HepG2 (cell line): ENCODE measurements around the gene ZPR1. TPM values are rescaled to one million over a fixed set of nuclear protein-coding genes. Genes with fewer than 3 reads are reported as not detected.
A peak's percentile ranks its signal among the peaks of the same experiment; 100 is the strongest.

Experiments used
- AGO2 ChIP-seq: fragments of 200-400 bp; formaldehyde crosslinking; optimal IDR thresholded peaks from 2 replicates; pipeline ENCODE3; 2017; ENCODE audit warnings: mild to moderate bottlenecking, low read depth, low read length, moderate library complexity
- CHD4 ChIP-seq: fragments of 200-600 bp; sonication (generic); IDR thresholded peaks from 2 replicates; pipeline ENCODE4 v1.7.0; 2017; ENCODE audit warnings: mild to moderate bottlenecking, low read length, borderline replicate concordance
- DNMT1 ChIP-seq: sonication (generic); formaldehyde crosslinking; IDR thresholded peaks from 2 replicates; pipeline ENCODE4 v1.5.1; 2020; ENCODE audit warnings: mild to moderate bottlenecking, missing genetic modification reagents
- HNF4G ChIP-seq, 2 experiments: sonication (generic) in 1 of 2; formaldehyde crosslinking in 1 of 2; IDR thresholded peaks; 2 replicates each; pipeline versions ENCODE4 v1.4.0 to v1.6.1; 2011 to 2020; ENCODE audit warnings: borderline replicate concordance in 2 of 2, low read depth in 2 of 2, mild to moderate bottlenecking in 2 of 2, low read length in 1 of 2, missing genetic modification reagents in 1 of 2, moderate library complexity in 1 of 2
- JUNB ChIP-seq: sonication (generic); formaldehyde crosslinking; IDR thresholded peaks from 2 replicates; pipeline ENCODE4 v1.8.0; 2022; ENCODE audit warnings: missing genetic modification reagents, mild to moderate bottlenecking, borderline replicate concordance
- MLXIP ChIP-seq: sonication (generic); formaldehyde crosslinking; IDR thresholded peaks from 2 replicates; pipeline ENCODE4 v1.9.0; 2021; ENCODE audit warnings: missing genetic modification reagents, borderline replicate concordance
- PHB2 ChIP-seq: fragments of 450-650 bp; IDR thresholded peaks from 2 replicates; pipeline ENCODE4 v1.6.1; 2018; ENCODE audit not compliant: partially characterized antibody
- RAD21 ChIP-seq: fragments of 450-650 bp; formaldehyde crosslinking; IDR thresholded peaks from 2 replicates; pipeline ENCODE4 v1.5.0; 2020; ENCODE audit warnings: mild to moderate bottlenecking
- RCOR2 ChIP-seq: IDR thresholded peaks from 2 replicates; pipeline ENCODE4 v1.6.1; 2016; ENCODE audit warnings: missing biosample characterization, missing genetic modification reagents
- SIX1 ChIP-seq: sonication (generic); formaldehyde crosslinking; IDR thresholded peaks from 2 replicates; pipeline ENCODE4 v1.4.0; 2020; ENCODE audit warnings: missing genetic modification reagents, borderline replicate concordance
- SP5 ChIP-seq: IDR thresholded peaks from 2 replicates; pipeline ENCODE4 v1.6.1; 2016; ENCODE audit warnings: low read depth, borderline replicate concordance
- TGIF2 ChIP-seq: IDR thresholded peaks from 2 replicates; pipeline ENCODE4 v1.6.1; 2016; ENCODE audit warnings: control low read depth, missing compliant biosample characterization
- ZBTB33 ChIP-seq: sonication (generic); formaldehyde crosslinking; IDR thresholded peaks from 2 replicates; pipeline ENCODE4 v1.4.0; 2020; ENCODE audit warnings: missing genetic modification reagents
- ZGPAT ChIP-seq: IDR thresholded peaks from 2 replicates; pipeline ENCODE4 v1.6.1; 2016; ENCODE audit warnings: mild to moderate bottlenecking
- ZNF207 ChIP-seq: fragments of 450-650 bp; IDR thresholded peaks from 2 replicates; pipeline ENCODE4 v1.6.1; 2016; ENCODE audit warnings: antibody characterized with exemption, borderline replicate concordance
- ZNF704 ChIP-seq: sonication (generic); formaldehyde crosslinking; IDR thresholded peaks from 2 replicates; pipeline ENCODE4 v1.8.1; 2023; ENCODE audit warnings: mild to moderate bottlenecking, inconsistent platforms, moderate library complexity, missing genetic modification reagents, borderline replicate concordance
- ZNF792 ChIP-seq: IDR thresholded peaks from 2 replicates; pipeline ENCODE4 v1.6.1; 2016
- ZNF878 ChIP-seq: sonication (generic); formaldehyde crosslinking; IDR thresholded peaks from 2 replicates; pipeline ENCODE4 v1.8.1; 2023; ENCODE audit warnings: mild to moderate bottlenecking, missing genetic modification reagents, moderate library complexity
- ZSCAN20 ChIP-seq: sonication (generic); formaldehyde crosslinking; IDR thresholded peaks from 2 replicates; pipeline ENCODE4 v1.4.0; 2020; ENCODE audit warnings: missing genetic modification reagents, mild to moderate bottlenecking, borderline replicate concordance
- polyA plus RNA-seq, 8 experiments: library from polyadenylated mRNA; depleted of rRNA in 3 of 8; stranded (reverse) in 7 of 8; unstranded in 1 of 8; fragments of >200 nt; fragmentation: Illumina TruSeq in 4 of 8; extraction: Trizol in 4 of 8; gene quantifications; 2 replicates each; pipeline versions ENCODE4 v1.2.1 to v1.2.3, GENCODE V29; 2011 to 2016; ENCODE audit warnings: low read depth in 4 of 8, missing spikeins in 1 of 8, mixed read lengths in 1 of 8; ENCODE audit not compliant: insufficient read depth in 1 of 8
- total RNA-seq, 5 experiments: library from RNA; depleted of rRNA; stranded (reverse); fragments of >200 nt; fragmentation: Illumina TruSeq; extraction: Trizol; gene quantifications; 2 replicates each; pipeline ENCODE4 v1.2.3, GENCODE V29; 2016; ENCODE audit warnings: low read depth in 1 of 5
- TF ChIP-seq, protein P1 (sequence below): sonication (generic); formaldehyde crosslinking; IDR thresholded peaks from 2 replicates; pipeline ENCODE4 v1.4.0; 2020; ENCODE audit warnings: missing genetic modification reagents

Gene ZPR1
- total and polyA plus RNA-seq, 2 of the 13 experiments (the other 11 are each of a cell fraction or from before 2014, with no cell fraction given): 40.0 to 79.3 TPM

DNA sequence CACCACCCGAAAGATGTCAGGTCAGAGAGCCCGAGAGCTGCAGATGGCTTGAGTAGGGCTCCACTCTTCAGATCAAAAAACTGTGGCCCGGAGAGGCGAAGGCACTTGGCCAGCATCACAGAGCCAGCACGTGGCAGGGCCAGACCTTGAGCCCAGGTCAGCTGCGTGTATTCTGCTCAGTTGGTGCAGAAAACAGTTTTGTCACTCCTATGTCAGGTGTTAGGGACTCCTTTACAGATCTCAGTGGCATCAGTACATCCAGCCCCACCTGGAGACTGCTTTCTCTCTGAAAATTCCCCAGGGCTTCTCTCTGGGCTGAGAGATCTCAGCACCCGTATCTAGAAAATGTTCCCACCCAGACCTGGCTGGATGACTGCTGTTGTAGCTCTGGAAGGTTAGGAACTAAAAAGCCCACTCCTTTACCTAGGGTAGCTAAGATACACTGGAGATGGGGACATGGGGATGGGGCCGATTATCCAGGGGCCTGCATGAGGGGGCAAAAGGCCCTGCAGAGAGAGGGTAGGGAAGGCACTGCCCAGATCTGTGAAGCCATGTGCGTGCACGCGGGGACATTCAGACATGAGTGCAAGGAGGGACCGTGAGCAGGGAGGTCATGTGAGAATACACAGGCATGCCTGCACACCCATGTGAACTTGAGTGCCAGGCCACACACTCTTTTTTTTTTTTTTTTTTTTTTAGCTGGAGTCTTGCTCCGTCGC lies 46.2 kb upstream of the ZPR1 start (continued):
- TF ChIP-seq ZSCAN20 (CRISPR knock-in tag) (no peak), ZNF704 (CRISPR knock-in tag) (peak; percentile 22; the same call in 1 of the 2 replicates), SP5 (peak; percentile 46; the same call in 1 of the 2 replicates), TGIF2 (CRISPR knock-in tag) (peak; percentile 35; the same call in 1 of the 2 replicates), ZGPAT (CRISPR knock-in tag) (peak; percentile 89), ZBTB33 (CRISPR knock-in tag) (peak; percentile 62; the same call in 1 of the 2 replicates), ZNF207 (no peak), JUNB (CRISPR knock-in tag) (peak; percentile 54; the same call in 1 of the 2 replicates), MLXIP (no peak; the same call in 1 of the 2 replicates), RAD21 (CRISPR knock-in tag) (peak; percentile 48; the same call in 1 of the 2 replicates), ZNF792 (CRISPR knock-in tag) (peak; percentile 71), RCOR2 (CRISPR knock-in tag) (peak; percentile 54; the same call in 1 of the 2 replicates), DNMT1 (CRISPR knock-in tag) (0 out of 2 replicates have a peak, but pooled peaks have one; percentile 4), AGO2 (peak; percentile 92), PHB2 (no peak), ZNF878 (CRISPR knock-in tag) (peak; percentile 53; the same call in 1 of the 2 replicates), SIX1 (CRISPR knock-in tag) (no peak), HNF4G (IDR thresholded peaks at IDR 0.05; ENCODE audit: borderline replicate concordance, low read depth, low read length) (peak; percentile 72), HNF4G (CRISPR knock-in tag; IDR thresholded peaks at IDR 0.05; ENCODE audit: borderline replicate concordance, low read depth) (peak; percentile 59; the same call in 1 of the 2 replicates), CHD4 (no peak)
- TF ChIP-seq, protein P1, sequence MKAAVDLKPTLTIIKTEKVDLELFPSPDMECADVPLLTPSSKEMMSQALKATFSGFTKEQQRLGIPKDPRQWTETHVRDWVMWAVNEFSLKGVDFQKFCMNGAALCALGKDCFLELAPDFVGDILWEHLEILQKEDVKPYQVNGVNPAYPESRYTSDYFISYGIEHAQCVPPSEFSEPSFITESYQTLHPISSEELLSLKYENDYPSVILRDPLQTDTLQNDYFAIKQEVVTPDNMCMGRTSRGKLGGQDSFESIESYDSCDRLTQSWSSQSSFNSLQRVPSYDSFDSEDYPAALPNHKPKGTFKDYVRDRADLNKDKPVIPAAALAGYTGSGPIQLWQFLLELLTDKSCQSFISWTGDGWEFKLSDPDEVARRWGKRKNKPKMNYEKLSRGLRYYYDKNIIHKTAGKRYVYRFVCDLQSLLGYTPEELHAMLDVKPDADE (CRISPR knock-in tag): no peak
